CD4-positive, alpha-beta T cell treated with Interleukin-2 at 100 ng/mL for 4 hours (primary cell): ENCODE data around the gene UBR1.
"Not testable (repeated sequence)": the region's sequence is repeated elsewhere in the genome, so short reads cannot be mapped to it uniquely, and the experiment has no call there.

Experiments
- DNase-seq: peaks from one replicate; pipeline ENCODE4 v3.0.0-alpha.2; 2020; ENCODE audit warnings: low spot score

The UBR1 gene

DNA sequence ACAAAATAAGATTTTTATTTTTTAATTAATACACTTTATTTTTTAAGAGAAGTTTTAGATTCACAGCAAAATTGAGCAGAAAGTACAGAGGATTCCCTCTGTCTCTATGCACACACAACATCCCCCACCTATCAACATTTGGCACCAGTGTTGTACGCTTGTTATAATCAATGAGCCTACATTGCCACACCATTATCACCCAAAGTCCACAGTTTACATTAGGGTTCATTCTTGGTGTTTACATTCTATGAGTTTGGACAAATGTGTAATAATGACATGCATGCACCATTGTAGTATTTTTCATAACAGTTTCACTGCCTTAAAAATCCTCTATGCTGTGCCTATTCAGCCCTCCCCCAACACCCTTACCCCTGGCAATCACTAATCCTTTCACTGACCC, 134.0 kb downstream of the UBR1 start:
- DNase-seq = no peak

GRCh38 chr15:42964476-42964875, 141.4 kb downstream of the UBR1 start:
- no peak for DNase-seq

DNA sequence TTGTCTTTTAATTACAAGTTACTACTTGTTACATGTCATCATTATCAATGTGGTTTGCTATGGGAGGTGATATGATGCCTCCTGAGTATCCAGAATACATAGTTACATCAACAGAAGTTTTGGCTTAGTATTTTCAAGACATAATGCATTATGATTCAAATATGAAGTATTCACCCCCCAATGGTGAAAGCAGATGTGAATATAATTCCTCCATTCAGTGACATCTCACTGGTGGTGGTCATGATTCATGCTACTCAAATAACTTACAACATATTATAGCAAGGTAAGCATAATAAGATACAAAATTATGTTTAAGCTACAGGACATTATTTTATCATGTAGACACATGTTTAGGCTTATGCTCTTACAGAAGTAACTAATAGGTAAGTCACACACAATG, 150.3 kb downstream of the UBR1 start:
- DNase-seq = no peak

GRCh38 chr15:42954291-42954690, 151.5 kb downstream of the UBR1 start:
- no peak for DNase-seq

DNA sequence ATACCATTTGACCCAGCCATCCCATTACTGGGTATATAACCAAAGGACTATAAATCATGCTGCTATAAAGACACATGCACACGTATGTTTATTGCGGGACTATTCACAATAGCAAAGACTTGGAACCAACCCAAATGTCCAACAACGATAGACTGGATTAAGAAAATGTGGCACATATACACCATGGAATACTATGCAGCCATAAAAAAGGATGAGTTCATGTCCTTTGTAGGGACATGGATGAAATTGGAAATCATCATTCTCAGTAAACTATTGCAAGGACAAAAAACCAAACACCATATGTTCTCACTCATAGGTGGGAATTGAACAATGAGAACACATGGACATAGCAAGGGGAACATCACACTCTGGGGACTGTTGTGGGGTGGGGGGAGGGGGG, 156.9 kb downstream of the UBR1 start:
- not testable (repeated sequence) for DNase-seq

DNA sequence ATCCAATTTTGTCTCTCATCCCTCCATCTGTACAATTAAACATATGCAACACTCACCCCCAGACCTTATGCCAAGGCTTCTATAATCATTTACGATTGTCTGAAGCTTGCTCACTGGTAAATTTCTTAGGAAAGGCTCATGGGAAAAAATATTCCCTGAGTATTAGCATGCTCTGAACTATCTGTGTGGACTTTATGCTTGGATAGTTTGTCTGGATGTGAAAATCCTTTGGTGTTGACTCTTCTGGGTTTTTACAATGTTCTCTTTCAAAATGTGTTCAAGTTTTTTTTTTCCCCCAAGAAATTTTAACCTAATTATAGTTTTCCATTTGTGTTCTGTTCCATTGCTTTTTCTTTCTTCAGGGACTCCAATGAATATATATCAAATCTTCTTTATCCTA, 165.3 kb downstream of the UBR1 start:
- no peak for DNase-seq

DNA sequence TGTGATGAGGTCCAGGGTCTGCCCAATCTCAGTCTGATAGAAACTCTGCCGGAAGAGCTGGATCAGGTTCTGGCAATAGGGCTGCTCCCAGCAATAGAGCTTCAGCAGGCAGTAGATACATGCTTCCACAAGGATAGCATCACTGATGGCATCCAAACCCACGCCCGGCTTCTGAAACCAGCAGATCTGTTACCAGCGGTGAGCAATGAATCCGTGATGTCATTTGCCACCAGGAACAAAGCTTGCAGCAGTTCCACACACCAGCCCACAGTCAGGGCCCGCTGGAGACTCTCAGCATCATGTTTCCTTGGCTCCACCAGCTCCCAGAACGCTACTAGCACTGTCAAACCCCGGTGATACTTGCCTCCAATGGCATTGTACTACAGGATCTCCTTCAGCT, 166.0 kb downstream of the UBR1 start:
- DNase-seq = no peak

DNA sequence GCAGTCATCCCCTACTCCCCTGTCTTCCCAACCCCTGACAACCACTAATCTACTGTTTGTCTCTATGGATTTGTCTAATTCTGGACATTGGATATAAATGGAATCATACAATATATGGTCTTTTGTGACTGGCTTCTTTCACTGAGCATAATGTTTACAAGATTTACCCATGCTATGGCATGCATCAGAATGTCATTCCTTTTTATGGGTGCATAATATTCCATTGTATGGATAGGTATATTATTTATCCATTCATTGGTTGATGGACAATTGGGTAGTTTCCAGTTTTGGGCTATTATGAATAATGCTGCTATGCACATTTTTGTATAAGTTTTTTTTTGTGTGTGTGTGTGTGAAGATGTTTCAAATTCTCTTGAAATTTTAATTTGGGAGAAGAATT, 168.7 kb downstream of the UBR1 start:
- DNase-seq = no peak

DNA sequence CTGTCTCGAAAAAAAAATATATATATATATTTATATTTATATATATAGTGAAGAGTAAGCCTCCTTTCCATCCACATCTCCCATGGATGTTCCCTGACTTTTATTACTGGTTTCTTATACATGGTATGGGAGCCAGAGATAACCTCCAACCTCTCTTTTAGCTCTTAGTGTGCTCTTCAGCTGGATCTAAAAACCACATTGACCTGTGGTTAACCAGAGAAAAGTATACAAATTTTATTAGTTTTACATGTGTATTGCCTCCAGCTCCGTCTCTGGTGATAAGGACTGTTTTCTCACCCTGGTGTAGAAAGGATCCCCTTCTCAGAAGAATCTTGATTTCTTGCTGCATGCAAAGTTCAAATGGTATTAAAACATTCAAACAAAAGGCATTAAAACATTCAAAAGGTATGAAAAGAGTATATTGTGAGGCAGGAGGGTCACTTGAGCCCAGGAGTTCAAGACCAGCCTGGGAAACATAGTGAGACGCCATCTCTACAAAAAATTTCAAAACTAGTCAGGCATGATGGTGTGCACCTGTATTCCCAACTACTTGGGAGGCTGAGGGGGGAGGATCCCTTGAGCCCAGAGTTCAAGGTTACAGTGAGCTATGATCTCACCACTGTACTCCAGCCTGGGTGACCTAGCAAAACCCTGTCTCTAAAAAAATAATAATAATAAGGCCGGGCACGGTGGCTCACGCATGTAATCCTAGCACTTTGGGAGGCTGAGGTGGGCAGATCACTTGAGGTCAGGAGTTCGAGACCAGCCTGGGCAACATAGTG, 171.8 kb downstream of the UBR1 start:
- DNase-seq = no peak

- DNase-seq = no peak
Measured at GRCh38 chr15:42932833-42933515, 172.9 kb downstream of the UBR1 start.

GRCh38 chr15:42931702-42932486, 173.9 kb downstream of the UBR1 start:
- no peak for DNase-seq

- no peak for DNase-seq
Measured at GRCh38 chr15:42929306-42929848, 176.5 kb downstream of the UBR1 start.

GRCh38 chr15:42921342-42921731, 184.5 kb downstream of the UBR1 start:
- peak; percentile 47 for DNase-seq

- peak; percentile 99 for DNase-seq
Measured at GRCh38 chr15:42920519-42921341, 185.1 kb downstream of the UBR1 start, which contains the start of gene TTBK2. TTBK2 (minus strand) TSS chr15:42920778; CDS start chr15:42878617, 42,161 bp downstream.

DNA sequence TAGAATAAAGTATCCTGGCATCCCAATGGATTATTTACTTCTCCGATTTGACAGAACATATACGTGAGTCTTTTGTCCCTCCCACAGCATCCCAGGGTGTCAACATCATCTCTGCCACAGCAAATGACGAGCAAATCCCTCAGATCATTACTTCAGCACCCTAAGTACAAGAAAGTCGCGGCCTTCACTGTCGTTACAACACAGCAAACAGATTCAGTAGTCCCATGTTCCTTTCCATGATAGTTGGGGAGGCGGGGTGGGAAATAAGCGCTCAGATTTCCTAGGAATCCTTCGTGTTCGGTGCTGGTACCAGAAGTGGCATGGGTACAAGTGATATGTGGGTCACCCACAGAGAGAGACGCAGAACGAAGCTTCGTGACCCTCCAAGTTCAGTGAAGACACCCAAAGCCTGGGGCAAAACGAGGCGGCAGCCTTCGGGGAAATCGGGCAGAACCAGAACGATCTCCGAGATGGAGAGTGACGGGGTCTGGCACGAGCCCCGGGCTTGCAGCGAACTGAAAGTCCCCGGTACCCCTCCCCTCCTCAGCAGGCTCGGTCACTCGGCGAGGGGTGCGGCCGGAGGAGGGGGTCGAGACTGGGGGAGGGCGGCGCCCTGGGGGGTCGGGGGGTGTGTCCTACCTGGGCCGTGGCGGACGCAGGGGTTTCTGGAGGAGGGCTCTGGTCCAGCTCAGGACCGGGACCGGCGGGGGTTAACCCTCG, 185.9 kb downstream of the UBR1 start:
- peak; percentile 22 for DNase-seq

DNA sequence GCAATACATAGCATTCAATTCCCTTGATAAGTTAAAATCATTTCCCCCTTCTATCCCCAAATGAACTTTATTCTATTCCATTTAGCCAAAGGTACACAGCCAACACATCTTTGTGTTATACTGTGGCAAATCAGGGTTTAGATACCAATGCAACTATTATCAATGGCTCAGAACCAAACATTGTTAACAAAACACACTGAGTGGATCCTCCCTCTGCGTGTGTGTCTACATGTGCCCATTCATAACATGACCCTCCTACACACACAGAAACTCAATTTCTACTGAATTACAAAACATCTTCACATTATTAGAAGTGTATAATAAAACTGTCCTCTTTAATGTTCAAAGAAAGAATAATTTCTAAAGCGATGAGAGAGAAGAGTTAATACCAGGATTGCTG, 186.5 kb downstream of the UBR1 start:
- no peak for DNase-seq

GRCh38 chr15:42918047-42918446, 187.8 kb downstream of the UBR1 start:
- DNase-seq = no peak

DNA sequence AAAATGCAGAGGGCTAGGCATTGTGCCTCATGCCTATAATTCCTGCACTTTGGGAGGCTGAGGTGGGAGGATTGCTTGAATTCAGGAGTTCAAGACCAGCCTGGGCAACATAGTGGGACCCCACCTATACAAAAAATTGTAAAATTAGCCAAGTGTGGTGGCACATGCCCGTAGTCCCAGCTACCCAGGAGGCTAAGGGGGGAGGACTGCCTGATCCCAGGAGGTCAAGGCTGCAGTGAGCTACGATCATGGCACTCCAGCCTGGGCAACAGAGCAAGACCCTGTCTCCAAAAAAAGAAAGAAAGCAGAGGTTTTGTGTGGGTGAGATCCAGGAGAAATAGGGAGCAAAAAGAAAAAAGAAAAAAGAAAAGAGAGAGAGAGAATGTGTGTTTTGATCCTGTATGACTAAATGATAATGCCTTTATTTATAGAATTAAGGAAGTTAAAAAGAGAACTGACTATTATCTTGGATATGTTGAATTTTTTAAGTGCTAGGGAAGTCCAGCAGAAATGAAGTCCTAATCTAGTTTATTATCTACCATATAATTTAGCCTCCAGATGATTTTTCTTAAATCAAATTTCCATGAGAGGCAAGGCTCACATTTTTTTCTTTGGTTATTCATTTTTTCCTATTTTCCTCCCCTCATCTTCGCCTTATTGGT, 190.1 kb downstream of the UBR1 start:
- DNase-seq = no peak

GRCh38 chr15:42914728-42915497, 190.9 kb downstream of the UBR1 start:
- DNase-seq = no peak
